NCI-H69 (cell line): Measurements from ENCODE around the gene RNF152.

Experiments
- DNase-seq: peaks from one replicate; lab custom pipeline; 2025; lab: John Stamatoyannopoulos, UW

Gene RNF152

GRCh38 chr18:61892683-61893308 lies at the start of gene RNF152:
RNF152 (minus strand) TSS chr18:61893007; CDS start chr18:61816463, 76,544 bp downstream.
- DNase-seq = peak; percentile 93

DNA sequence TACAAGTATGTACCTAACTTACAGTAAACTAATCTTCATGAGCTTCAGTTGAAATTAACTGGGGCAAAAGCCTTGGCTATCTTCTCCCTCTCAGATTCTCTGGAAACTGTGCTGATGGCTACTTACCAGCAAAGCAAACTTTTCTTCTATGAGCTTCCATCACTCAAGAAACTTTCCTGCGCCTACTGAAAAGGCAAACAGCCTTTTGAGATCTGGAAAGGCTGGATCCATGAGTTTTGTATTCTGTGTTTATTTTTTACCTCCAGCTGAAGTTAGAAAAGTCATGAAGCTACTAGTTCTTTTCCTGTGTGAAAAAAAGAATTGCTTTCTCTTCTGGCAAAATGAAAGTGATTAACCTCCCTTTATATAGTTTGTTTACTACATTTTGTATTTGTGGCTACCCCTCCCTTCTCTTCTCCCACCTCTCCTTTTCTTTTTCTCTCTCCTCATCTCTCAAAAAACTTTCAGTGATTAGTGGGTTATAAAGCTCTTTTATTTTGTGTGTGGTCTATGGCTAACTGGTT lies 49.2 kb upstream of the RNF152 start:
- DNase-seq = no peak

- no peak for DNase-seq
Observed at GRCh38 chr18:61939046-61939674, 46.4 kb upstream of the RNF152 start.

DNA sequence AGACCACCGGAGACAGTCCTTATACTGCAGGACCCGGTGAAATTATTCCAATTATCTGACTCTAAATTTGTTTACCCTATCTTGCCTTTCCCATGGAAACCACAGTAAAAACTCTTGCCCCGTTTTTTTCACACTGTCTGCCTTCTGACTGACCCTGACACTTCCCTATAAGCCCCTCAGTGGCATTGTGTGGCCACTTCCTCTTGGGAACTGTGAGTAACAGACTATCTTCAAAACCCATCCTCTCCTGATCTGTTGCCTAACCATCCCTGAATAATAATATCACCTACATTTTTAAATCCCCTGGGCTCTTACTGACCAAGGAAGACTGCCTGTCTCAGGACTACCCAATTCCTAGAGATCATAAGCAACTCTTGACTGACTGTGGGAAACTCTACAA lies 42.6 kb upstream of the RNF152 start:
- DNase-seq = no peak

DNA sequence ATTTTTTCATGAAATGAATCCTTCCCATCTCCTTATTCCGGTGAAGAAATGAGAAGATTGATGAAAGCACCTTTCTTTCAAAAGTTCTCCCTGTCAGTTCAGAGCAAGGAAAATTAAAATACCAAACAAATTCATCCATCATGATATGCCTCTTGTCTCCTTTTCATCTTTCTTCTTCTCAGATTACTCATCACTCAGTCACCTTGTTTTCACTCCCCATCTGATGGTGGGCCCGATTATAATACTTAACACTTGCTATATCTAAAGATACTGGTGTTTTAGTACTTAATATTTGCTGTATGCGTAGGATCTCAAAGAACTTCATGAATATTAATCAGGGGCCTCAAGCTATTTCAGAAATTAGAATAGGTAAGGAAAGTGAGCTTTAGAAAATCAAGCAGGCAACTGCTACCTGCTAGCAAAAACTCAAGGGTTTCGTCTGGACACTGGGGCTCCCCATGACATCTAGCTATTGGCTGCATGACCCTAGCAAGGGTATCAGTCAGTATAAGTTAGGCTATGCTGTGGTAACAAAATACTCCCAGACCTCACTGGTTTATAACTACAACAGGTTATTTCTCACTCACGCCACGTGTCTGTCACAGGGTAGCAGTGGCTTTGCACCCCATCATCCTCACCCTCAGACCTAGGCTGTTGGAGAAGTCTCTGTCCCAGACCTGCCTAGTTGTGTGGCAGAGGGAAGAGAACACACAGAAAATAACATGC lies 39.0 kb upstream of the RNF152 start:
- DNase-seq = no peak

GRCh38 chr18:61929881-61930640 lies 37.3 kb upstream of the RNF152 start:
- peak; percentile 98 for DNase-seq

- DNase-seq = no peak
Observed at GRCh38 chr18:61926532-61926931, 33.7 kb upstream of the RNF152 start.

DNA sequence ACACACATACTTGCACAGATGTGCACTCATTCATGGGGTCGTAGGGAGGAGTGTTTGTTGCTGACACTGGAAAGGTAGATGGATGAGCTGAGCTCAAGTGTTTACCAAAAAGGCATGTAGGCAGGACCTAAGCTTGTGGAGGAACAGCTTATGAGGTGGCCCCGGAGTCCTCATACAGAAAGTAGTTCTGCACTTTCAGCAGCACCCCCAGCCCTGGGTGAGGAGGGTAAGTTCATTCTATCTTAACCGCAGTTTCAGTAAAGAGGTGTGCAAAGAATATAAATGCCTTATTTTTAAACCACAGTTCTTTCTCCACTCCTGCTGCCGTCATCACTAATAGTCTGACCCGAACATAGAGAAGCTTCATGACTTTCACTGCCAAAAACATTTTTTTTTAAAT lies 31.7 kb upstream of the RNF152 start:
- DNase-seq = no peak

DNA sequence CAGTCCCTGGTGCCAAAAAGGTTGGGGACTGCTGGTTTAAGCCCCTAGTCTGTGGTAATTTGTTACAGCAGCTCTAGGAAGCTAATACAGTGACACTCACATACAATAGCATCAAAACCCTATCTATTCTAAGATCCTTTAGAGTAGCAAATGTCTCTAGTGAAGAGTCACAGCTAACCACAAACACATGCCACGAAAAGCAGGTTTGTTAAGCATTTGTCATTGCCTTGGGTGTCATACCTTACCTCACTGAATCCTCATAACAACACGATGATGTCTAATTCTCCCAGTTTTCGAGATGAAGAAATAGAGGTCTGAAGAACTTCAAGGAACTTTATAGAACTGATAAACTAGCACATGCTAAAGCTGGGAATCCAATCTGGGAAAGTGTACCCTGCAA lies 29.6 kb upstream of the RNF152 start:
- DNase-seq = no peak

GRCh38 chr18:61921621-61922235 lies 28.9 kb upstream of the RNF152 start:
- DNase-seq = peak; percentile 44

DNA sequence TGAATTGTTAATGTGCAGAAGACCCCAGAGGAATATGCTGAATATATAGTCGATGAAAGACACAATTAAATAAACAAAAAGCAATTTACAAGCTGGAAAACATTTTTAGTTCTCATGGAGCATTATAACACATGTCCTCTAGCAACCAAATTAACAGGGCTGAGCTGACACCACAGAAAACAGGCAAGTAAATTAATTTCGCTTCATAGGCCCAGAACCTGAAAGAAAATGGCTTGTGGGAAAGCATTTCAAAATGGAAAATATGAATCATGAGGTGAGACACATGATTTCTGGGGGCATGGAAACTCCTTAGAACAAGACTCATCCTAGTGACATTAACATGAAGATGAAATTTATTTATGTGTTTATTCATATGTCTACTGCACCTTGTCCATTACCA lies 25.0 kb upstream of the RNF152 start:
- DNase-seq = no peak

GRCh38 chr18:61912476-61912875 lies 19.7 kb upstream of the RNF152 start:
- DNase-seq = no peak

DNA sequence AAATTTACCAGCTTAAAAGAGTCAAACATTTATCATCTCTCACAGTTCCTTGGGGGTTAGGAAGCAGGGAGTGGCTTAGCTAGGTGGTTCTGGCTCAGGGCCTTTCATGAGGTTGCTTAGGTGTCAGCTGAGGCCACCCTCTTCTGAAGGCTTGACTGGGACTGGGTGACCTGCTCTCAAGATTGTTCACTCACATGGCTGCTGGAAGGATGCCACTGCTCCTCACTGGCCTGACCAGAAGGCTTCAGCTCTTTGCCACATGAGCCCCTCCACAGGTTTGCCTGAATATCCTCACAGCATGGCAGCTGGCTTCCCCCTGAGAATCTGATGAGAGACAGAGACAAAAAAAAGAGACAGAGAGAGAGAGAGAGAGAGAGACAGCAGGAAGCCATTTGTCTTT lies 17.3 kb upstream of the RNF152 start:
- no peak for DNase-seq

DNA sequence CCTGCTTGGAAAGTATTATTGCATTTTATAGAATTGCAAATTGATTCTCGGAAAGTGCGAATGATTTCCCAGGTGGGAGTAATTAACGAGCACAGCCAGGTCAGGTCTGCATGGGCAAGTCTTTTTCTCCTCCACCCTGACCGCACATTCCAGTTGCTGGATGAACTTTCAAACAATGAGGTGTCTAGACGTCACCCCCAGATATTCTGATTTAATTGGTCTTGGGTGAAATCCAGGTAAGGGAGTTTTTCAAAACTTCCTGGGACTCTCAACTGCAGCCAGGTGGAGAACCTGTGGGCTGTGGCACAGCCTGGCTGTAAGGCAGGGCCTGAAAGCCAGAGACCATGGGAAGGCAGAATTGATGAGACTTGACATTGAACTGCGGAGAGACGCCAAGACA lies 15.9 kb upstream of the RNF152 start:
- no peak for DNase-seq

- peak; percentile 90 for DNase-seq
Observed at GRCh38 chr18:61901323-61901986, 8.6 kb upstream of the RNF152 start.

- DNase-seq = peak; percentile 39
Observed at GRCh38 chr18:61900504-61901281, 7.9 kb upstream of the RNF152 start.

DNA sequence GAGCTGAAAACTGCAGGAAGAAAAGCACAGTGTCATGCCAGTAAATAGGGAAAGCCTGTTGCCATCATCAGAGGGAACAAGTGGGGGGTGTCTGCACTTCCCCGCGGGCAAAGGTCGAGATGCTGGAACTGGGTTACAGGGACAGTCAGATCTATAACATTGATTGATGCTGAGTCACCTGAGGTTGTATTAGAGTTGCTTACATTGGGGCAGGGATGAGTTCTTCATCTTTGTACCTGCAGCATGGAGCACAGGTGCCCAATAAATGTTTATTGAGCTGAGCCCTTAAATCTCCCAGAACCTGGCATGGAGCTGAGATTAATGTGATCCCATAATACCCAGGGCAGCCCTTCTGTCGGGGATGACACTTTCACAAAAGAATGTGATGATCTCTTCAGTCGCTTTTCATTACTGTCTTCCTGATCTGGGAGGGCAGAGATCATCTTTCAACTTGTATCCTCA lies 5.9 kb upstream of the RNF152 start:
- DNase-seq = peak; percentile 43

- DNase-seq = no peak
Observed at GRCh38 chr18:61896757-61897156, 4.0 kb upstream of the RNF152 start.

GRCh38 chr18:61896118-61896517 lies 3.3 kb upstream of the RNF152 start:
- no peak for DNase-seq

DNA sequence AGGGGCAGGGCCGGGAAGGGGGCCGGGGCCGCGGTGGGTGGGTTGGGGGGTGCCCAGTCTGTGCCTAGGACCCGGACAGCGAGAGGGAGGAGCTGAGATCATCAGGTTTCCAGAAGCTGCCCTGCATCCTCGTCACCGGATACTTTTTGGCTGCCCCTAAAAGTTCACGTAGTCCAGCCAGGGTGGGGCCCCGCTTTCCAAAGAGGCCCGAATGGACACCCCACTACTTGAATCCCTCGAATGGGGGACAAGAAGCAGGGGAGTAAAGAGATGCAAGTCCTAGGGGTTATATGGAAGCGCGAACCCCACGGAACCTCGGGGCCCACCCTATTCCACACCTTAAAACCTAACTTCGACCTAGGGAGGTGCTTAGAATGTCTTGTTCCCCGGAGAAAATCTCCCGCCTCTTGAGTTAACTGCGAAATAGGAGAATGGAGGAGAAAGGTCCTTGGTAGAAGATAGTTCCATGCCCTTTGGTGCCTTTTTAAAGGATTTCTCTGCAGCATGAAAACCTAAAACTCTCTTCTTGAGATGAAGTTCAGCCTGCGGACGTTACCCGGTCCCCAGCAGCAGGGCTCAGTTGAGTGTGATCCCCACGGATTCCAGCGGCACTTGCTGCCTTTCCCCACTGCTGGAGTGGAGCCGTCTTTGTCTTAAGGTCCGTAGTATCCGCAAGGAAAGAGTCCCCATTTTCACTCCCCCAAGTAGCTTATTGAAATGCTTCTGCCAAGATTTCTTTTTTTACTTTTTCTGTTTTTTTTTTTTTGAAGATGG lies 2.1 kb upstream of the RNF152 start:
- DNase-seq = no peak
